Stimulated activated CD4-positive, alpha-beta T cell treated with anti-CD3 and anti-CD28 coated beads, TNF-alpha, amount 100 ng/mL, for 48 hours (primary cell): ENCODE measurements around the gene NRXN3.

Experiments
- DNase-seq, 3 donors: peaks; one replicate each; pipeline ENCODE4 v3.0.0-alpha.2; 2020; ENCODE audit warnings: low read depth in 3 of 3

NRXN3 gene

DNA sequence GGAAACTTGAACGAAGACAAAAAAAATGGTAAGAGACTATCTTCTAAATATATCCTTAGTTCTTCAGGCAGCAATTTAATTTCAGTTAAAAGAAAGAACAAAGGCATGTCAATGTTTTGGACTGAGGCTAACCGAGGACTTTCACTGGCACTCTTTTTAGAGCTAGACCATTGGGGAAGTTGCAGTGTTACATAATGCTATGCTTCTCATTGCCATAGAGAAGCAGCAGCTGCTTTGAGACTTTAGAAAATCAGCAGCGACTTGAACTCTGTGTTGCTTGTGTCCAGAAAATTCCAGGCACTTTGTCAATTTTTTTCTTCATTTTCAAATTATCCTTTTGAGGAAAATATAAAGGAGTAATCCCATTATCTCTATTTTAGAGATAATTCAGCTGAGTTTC lies 964.2 kb downstream of the NRXN3 start:
- no peak for DNase-seq

DNA sequence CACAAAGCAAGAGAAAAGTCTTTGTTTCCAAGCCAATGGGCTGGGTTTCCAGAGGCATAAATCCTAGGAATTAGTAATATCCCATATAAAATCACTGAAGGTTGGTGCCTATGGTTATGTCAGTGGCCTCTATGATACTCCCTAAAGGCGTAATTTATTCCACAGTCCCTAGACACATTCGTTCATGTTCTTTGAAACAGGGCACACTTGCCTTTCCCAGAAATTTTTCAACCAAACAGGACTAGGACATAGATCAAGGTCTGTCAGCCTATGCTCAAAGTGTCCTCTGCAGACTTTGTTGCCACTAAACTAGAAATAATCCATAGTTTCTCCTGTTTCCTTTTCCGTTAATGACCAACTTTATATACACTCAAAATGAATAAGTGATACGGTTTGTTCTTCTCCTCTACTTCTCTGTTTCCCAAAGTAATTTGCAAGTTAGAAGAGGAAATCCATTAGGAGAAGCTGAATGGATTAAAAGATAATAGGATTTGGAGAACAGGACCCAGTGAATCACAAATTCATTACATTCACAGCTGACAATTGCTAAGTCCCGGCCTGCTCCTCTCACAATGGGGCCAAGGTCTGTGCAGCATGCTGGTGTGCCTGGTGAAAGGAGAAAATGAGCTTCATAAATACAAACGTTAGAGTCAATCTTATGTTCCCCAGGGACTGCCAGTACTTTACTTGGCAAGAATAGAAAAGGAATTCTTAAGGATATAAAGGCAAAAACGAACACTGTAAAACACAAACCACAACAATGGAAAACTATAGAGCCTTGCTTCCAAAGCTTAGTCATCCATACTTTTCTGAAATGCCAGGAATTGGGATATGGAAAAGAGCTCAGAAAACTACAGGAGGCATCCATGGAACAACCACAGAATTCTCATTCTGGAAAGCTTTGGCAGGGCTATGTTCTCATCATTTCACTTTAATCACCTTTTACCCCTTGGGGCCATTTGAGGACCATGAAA lies 966.2 kb downstream of the NRXN3 start:
- DNase-seq = no peak

DNA sequence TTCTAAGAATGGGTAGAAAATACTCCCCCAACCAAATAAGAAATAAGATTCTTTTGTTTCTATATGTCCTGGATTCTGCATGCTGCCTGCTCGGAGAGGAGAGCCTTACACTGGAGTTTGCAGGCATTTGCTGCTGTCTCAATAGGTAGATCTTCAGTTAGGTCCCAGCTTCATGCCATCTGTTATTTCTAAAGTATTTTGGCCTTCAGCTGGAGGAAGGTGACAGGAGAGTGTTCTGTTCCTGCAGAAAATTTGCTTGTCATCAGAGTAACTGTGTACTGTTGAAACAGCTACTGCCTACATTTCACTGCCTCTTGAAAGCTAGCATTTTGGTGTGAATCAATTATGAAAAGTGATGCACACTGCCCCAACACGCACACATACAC lies 966.9 kb downstream of the NRXN3 start:
- no peak for DNase-seq

DNA sequence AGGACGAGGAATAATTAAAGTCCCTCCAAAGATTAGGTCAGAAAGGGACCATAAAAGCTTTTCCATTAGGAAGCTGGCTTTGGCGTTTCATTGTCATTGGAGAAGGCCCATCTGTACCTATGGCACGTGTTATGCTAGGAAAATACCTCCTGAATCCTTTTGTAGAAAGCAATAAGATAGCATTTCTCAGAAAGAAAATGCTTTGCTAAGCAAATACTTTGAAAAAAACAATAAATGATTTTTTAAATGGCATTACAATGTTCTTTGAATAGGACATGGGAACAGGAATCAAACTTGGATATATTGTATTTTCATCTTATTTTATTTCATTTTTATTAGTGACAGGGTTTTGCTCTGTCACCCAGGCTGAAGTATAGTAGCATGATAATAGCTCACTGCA lies 967.7 kb downstream of the NRXN3 start:
- DNase-seq = no peak

DNA sequence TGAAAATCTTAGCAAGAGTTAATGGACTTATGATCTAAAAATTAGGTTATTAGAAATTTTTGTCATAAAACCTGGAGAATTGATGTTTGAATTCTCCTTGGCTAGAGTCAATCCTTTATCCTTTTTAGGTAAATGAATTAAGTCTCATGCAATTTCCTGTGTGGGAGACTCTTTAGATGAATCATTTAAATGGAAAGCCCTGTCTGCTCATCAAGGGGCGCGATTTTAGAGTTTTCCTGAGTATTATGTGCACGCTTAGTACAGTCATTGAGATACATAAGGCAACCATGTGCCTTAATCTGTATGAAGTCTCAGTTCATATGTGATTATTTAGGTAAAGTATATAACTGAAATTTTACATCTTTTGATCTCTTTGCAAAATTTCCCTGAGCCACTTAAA lies 974.7 kb downstream of the NRXN3 start:
- no peak for DNase-seq

DNA sequence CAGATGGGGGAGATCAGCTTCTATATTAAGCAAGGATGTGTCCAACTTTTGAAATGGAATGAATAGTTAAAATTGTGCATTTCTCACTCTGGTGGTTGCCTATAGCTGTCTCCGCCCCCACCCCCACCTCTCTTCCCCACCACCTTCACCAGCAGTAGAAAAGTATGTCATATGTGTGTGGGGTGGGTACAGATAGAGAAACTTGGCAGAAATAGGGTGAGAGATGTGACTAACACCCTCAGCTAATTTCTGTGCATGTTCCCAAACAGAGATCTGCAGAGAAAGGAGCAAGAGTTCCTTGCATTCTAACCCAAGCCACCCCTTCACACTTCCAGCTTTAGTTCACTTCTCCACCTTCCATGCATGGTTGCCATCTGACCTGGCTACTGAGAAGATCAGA lies 980.1 kb downstream of the NRXN3 start:
- no peak for DNase-seq

DNA sequence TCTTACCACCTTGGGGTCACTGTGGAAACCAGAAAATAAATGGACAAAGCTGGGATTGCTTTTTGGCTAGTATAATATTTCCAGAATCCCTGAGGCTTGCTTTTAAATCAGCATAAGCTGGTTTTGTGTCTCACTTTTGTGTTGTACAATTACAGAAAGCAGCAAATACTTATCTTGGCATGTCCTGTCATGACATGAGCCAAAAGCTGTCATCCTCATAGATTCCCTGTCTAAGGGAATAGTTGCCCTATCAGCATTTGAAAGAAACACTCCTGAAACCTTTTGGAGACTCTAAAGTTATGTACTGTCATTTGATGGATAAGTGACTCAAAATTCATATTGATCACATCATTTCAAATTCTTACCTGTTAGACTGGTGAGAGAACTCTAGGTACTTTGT lies 987.2 kb downstream of the NRXN3 start:
- no peak for DNase-seq

DNA sequence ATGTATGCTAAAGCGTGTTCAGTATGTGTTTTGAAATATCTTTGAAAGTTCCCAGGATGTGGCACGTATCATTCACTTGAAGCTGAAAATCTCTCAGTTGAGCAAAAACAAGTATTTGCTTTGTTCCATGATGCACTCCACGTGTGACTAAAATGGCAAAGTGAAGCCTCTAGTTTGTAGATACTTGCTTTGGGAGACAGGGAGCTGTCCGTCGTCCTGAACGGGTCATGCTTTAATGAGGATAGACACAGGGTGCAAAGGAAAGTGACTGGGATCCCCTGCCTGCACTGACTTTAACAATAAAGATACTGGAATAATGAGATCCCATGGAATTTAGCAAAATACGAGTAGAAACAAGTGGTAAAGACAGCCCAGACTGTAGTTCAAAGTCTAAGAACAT lies 991.4 kb downstream of the NRXN3 start:
- DNase-seq = no peak

DNA sequence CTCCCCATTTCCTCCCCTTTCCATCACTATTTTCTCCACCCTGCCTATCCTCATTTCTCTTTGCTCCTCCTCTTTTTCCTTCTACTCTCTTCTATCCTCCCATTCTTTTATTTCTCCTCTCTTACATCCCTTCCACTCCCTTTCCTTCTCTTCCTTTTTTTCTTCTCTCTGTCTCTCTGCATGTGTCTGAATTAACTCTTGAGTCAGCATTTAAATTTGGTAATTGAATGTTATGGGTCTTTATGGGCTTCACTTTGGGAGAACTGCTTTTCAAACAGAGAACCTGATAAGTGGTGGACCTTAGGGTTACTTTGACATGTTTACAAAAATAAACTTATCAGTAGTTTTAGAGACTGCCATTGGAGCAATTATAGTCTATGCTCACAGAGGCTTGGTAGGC lies 992.7 kb downstream of the NRXN3 start:
- DNase-seq = no peak

DNA sequence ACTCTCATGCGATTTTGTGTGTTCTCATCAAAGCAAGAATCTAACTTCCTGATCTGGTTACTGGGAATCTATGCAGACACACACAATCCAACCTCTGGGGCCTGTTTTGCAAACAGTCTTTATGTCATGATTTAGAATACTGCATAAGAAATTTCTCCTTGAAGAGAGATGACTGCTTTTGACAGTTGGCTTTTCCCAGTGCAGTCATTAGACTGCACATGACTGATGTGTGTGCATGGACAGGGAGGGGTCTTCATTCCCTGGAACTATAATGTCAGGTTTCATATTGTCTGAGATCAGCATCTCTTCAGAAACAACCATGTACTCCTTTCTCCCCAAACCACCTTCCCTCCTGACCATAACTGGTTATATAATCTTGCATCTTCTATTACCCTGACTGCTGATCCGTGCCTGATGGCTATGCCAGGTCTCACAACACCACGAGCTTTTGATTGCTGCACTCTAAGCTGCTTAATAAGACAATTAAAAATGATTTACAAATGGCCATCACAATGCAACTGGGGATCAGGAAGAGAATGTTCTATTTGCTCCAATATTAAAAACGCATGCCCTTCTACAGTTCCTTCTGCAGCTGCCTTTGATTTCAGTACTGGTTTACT lies 995.4 kb downstream of the NRXN3 start:
- DNase-seq = no peak

DNA sequence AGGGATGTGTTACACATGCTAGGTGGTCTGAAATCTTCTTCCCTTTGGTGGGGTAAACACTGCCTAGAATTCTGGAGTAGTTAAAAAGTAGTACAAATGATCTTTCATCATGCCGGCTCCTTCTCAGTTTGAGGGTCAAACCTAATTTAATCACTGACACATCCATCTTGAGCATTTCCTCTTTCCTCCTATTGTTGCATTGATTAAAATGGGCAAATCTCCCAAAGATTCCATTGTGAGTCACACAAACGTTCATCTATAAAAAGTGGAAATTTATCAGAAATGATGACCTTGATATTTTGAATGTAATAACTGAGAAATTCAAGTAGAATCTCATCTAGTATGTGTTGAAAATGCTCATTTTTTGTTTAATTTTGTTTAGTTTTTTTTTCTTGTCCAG lies 996.0 kb downstream of the NRXN3 start:
- no peak for DNase-seq

DNA sequence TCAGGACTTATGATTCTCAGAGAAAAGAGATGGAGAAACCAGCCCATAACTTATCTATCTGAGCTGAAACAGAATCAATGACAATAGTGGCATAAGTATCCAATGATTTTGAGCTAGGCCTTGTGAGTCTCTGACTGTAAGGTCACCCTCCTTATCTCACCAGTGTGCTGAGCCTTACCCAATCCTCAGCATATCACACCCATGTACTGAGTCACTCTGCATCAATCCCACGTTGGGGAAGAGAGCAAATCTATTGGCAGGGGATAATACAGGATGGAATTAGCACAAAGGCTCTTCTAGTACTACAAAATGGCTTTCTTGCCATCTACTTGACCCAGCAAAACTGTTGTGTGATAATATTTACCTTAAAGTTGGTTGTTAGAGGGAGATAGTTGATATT lies 997.8 kb downstream of the NRXN3 start:
- no peak for DNase-seq

DNA sequence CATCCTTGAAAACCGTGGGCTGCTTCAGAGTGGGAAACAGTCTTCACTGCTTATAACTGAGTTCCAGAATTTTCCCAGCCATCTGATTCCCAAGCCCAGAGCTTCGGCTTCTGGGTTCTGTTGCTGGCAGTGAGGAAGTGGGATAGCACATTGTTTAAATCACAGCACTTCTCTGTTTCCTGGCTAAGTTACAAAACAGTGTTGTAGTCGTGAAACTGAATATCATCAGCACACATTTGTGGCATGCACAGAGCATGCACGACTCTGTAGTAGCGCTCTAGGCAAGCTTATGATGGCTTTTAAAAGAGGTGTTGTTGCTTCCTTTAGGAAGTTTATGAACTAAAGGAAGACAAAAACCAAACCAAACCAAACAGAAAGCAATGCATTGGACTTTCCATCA lies 1005.5 kb downstream of the NRXN3 start:
- no peak for DNase-seq

DNA sequence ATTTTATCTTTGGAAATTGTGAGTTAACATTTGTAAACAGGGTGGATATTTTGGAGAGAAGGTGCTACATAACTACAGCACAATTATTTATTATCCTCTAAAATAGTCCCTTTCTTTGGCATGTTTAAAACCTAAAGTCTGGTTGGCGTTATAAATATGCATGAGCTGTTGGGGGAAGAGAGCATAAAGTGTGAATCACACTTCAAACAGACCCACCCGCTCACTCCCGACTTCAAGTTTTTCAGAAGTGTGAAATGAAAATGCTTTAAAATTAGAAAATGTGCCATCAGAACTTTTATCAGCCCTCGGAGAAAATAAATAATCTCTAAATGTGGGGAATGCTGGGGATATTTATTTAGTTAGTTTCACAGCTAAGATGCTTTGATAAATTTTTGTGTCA lies 1006.9 kb downstream of the NRXN3 start:
- no peak for DNase-seq

DNA sequence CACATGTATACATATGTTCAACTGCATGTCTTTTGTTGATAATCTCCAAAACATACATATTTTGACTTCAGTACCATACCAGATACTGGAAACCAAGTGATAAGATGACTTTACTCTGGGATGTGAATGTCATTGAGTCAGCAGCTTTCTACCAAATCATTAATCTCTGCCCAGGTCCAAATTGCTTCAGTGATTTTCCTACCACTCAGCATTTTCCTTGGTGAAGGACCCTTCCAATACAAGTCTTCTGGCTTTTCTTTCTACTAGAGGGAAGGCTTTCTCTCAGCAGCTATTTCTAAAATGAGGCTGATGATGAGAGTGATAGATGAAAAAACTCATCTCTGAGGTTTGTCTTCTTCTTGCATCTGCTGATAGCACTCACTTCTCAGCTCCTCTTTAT lies 1008.5 kb downstream of the NRXN3 start:
- DNase-seq = no peak

DNA sequence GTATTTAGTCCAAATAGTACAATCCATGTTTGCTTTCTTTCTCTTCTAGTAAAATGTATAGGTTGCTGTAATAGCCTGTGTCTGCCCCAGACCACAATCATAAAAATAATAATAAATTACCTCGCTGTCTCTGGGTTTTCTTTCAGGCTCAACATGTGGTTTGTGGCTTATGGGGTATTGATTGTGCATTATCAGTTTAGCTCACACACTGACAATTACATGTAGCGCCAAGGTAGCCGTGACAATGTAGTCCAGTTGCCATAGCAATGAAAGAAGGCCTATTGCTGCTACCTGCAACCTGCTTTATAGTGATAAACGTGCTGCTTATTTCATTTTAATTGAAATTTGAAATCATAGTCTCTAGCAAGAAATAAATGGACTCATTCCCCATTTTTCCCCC lies 1009.8 kb downstream of the NRXN3 start:
- DNase-seq = no peak

DNA sequence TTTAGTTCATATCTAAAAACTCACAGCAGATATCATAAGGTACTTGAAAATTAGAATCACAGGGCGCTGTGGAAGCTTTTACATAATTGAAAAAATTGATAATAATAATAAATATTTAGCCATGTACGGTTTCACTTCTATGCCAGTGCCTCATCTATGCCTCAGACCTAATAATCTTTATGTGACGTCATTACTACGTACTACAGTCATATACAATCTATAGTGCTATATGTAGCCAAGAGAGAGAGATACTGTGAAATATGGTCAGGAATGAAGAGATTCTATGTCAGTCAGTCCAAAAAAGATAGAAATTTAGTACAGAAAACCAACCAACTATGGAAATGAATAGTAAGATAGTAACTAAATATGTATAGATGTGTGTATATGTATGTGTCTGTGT lies 1010.5 kb downstream of the NRXN3 start:
- no peak for DNase-seq

DNA sequence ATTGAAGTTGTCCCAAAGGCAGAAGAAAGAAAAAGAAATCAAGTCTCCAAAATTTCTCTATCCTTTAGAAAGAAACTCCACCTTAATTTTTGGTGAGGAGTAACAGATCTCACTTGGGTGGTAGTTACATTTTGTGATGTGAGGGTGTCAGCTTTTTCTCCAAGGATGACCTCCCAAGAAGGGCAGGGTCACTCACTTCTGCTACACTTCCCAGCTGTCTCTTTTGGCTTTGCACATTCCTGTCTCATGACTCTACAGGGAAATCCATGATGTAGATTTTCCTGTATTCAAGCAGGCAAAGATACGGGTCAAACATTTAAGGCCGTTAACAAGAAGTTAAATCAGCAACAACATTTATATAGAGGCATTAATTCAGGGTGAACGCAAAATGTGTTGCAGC lies 1016.4 kb downstream of the NRXN3 start:
- no peak for DNase-seq

DNA sequence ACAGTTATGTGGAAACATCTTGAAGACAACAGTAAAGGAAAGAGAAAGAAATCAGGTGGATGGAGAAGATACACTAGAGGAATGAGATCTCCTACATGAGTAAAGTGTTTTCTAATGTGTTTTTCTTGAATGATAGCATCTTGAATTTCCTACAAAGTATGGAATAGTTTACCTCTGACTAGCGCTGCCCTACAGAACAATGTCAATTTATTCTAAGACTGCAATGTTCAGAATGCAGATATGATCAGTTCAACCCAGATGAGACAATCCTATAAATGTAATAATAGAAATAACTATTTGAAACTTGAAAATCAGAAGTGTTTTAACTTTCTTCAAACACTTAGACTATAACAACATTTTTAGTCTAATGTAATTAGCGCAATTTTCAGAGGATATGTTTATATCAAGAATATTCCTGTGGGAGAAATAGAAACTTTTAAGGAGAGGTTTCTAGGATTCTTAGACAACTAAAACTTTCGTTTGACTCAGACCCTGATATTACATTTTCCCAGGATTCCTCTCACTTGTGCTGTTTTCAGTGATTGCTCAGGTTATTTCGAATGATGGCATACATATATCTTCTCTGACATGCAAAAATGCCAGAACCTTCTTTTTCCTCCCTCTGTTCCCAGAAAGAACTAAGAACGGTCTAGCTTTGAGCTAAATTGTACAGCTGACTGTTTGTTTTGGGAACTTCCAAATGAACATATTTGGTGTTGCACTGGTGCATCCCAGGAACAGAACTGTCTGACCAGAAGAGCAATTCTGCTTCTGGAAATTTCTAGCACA lies 1023.7 kb downstream of the NRXN3 start:
- DNase-seq = no peak

DNA sequence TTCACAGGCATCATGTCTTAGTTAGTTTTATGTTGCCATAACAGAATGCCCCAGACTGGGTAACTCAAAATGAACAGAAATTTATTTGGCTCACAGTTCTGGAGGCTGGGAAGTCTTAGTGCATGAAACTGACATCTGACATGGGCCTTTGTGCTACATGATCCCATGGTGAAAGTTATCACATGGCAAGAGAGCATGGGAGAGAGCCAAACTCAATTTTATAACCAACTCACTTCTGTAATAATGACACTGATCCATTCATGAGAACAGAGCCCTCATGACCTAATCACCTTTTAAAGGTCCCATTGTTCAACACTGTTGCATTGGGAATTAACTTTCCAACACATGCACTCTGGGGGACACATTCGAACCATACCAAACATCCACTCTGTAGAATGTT lies 1026.0 kb downstream of the NRXN3 start:
- DNase-seq = no peak

DNA sequence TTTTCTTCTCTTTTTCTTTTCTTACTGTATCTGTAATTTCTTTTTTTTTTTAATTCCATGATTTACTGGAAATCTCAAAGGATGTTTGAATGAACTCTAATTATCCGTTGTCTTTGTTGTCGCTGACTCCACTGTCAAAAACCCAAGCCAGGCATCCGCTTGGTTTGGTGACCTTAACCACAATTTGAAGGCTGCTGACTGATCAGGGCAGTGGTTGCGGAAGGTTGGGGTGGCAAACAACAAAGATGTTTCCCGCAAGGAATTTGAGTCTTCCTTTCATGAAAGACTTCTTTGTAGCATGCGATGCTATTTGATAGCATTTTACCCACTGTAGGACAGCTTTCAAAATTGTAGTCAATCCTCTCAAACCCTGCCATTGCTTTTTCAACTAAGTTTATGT lies 1027.3 kb downstream of the NRXN3 start:
- no peak for DNase-seq

DNA sequence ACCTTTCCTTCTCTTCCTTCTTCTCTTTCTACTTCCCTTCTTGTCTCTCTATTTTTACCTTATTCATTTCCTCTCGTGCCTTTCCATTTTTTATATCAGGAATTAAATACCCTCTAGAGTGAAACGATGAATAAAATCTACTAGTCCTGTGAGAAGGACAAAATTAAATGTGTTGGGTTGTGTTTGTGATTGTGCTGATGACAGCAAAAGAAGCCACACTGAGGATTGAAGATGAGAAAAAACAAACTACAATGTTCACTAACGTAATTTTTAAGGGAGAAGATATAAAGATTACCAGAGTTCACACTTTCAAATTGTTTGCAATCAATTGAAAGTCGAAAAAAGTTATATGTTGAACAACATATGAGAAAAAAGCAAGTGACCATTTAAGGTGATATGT lies 1029.0 kb downstream of the NRXN3 start:
- DNase-seq = no peak
